GM18951 (cell line): ENCODE measurements around the gene METTL3.

Source experiments
- POLR2A ChIP-seq: IDR thresholded peaks from 4 replicates; pipeline ENCODE4 v1.6.1; 2011; ENCODE audit warnings: mild to moderate bottlenecking; ENCODE audit not compliant: insufficient read length, insufficient read depth; ENCODE audit errors: extremely low read depth
- in situ Hi-C: fragments of 300-500 bp; cut with MboI; formaldehyde crosslinking; loops from one replicate; pipeline ENCODE4 v1.12.0; 2022; ENCODE audit warnings: low sequenced_read_pairs, mixed read lengths, inconsistent platforms; ENCODE audit not compliant: unreplicated experiment

METTL3 gene

DNA sequence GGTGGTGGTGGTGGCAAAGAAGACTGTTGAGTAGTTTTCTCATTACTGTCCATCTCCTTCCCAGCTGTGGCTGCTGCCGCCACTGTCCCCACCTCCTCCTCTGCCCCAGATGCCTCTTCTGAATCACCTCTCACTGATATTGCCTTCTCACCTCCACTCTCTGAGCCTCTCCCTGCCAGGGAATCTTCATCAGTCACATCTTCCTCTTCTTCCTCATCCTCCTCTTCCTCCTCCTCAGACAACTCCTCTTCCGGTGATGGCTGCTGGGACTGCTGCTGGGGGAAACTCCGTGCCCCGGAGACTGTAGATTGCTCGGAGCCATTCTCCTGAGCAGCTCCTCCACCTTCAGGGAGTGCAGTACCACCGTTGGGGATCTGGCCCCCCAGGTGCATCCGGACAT is 12.1 kb upstream of the METTL3 start:
- in situ Hi-C loops: no loop called here

DNA sequence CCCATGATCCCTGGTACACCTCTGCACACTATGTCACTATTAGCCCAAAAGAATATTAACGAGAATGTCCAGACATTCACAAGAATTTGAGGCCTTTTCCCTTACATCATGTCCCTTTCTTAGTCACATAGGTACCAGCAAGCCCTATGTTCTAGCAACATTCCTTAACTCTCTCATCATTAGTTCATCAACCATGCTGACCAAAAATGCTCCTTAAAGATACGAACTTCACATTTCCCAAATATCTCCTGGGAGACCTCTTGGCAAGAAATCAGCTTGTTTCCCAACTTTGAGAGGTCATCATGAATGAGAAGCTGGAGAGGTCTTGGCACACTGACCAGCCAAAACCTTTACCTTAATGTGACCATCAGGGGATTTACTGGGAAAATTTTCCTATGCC is 10.4 kb upstream of the METTL3 start:
- no peak for TF ChIP-seq POLR2A
- in situ Hi-C loops: no loop called here

More for the DNA sequence above, 12.1 kb upstream of the METTL3 start:
- TF ChIP-seq POLR2A: no peak

DNA sequence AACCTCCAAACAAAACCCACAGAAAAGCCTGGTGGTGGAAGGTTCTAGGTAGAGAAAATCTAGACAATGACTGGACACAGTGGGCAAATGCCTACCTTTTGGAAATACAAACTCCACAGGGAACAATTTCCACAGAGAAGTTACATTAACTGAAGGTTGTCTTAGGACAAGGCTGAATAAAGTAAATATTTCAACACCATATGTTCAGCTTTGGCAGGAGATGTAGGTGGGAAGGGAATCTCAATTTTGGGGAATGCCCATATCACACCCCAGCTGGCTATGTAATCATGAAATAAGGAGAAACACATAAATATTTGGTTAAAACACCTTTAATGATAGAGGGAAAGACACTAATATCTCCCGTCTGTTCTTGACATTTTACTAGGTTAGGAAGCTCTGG is 9.6 kb upstream of the METTL3 start:
- in situ Hi-C loops: no loop called here
- TF ChIP-seq POLR2A: no peak

DNA sequence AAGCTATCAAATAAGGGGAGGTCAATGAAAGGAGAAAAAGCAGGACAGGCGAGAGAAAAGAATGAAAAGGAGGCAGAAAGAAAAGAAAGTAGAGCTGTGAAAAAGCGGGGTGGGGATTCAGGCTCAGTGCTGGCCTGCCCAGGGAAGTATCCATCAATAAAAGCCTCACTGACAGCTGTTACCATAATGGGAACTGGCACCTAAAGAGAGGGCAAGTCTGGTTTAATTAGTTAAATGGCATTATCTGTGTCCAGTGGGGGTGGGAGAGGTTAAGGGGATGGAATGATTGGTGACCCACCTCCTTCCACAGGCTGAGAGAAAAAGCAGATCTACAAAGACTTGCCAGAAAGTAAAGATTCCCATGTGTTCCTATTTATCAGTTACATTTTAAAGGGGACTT is 7.6 kb upstream of the METTL3 start:
- in situ Hi-C loops: no loop called here
- no peak for TF ChIP-seq POLR2A

DNA sequence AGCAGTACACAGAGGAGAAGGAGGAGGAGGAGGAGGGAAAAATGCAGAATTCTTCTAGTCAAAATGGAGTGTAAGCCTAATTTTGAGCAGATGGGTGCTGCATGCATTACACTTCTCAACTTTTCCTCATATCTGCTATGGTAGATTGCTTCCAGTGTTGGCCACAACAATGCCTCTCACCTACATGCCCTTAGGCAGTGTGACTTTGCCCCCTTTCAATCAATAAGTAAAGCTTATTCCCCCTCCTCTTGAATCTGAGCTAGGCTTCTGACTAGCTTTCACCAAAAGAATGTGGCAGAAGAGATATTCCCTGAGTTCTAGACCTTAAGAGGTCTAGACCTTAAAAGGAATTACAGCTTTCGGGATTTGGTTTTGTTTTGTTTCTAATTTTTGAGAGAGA is 3.2 kb upstream of the METTL3 start:
- no peak for TF ChIP-seq POLR2A
- in situ Hi-C loops: no loop called here

DNA sequence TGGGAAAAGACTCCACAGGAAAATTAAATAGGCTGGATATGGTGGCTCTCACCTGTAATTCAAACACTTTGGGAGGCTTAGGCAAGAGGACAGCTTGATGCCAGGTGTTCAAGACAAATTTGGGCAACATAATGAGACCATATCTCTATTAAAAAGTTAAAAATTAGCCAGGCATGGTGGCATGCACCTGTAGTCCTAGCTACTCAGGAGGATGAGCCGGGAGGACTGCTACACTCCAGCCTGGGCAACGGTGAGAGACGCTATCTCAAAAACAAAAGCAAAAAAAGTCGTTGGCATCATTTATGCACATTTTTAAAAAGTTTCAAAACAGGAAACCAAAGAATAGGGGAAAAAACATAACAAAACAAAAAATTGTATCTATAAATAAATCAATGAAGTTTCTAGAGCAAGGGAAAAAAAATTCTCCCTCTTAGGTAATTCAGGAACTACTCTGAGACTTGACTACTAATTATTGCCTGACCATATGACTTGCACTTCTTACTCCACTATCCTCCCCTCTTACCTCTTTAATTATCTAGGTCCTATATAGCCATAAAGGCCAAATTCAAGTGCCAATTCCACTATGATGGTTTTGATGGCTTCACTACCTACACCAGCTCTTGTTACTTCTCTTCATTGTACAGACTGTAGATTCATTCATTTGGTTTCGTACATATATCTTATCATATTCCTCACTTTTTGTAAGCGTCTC is 1.6 kb downstream of the METTL3 start:
- in situ Hi-C loops: no loop called here

DNA sequence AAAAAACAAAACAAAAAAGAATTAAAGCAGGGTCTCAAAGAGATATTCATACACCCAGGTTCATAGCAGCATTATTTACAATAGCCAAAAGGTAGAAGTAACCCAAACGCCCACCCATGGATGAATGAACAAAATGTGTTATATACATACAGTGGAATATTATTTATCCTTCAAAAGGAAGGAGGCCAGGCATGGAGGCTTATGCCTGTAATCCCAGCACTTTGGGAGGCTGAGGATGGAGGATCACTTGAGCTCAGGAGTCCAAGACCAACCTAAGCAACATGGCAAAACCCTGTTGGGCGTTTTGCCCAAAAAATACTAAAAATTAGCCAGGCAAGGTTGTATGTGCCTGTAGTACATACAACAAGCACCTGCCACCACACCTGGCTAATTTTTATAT is 4.6 kb downstream of the METTL3 start:
- no peak for TF ChIP-seq POLR2A
- in situ Hi-C loops: no loop called here

More for the DNA sequence above, 1.6 kb downstream of the METTL3 start:
- no peak for TF ChIP-seq POLR2A

DNA sequence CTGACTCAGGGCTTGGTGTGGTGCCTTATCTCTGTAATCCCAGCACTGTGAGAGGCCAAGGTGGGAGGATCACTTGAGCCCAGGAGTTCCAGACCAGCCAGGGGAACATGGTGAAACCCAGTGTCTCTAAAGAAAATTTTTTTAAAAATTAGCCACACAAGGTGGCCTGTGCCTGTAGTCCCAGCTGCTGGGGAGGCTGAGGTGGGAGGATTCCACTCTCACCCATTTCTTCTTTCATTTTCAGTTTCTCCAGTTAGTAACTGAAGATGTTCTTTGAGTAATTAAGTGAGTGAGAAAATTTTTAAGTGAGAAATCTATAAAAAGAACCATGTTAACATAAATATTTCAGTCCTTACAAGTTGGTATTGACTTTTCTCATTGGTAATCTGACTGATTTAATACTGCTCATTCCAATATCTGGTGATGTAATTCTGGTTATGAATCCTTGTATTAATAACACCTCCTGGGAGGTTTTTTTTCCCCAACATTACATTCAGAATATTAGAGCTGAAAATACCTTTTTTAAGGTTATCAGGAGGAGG is 6.1 kb downstream of the METTL3 start:
- TF ChIP-seq POLR2A: no peak
- in situ Hi-C loops: no loop called here

DNA sequence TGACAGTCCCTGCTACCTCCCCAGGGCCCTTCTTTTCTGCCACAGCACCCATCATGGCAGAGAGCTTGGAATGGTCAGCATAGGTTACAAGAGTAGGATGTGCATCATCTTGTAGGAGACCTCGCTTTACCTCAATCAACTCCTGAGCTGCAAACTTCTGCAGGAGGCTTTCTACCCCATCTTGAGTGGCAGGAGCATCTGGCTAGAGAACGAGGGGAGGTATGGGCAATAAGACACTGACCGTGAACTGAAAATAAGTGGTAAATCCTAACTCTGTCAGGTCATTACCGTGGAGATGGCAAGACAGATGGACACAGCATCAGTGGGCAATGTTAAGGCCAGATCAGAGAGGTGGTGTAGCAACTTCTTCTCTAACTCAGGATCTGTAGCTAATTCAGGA is 7.8 kb downstream of the METTL3 start:
- in situ Hi-C loops: no loop called here
- TF ChIP-seq POLR2A: no peak

DNA sequence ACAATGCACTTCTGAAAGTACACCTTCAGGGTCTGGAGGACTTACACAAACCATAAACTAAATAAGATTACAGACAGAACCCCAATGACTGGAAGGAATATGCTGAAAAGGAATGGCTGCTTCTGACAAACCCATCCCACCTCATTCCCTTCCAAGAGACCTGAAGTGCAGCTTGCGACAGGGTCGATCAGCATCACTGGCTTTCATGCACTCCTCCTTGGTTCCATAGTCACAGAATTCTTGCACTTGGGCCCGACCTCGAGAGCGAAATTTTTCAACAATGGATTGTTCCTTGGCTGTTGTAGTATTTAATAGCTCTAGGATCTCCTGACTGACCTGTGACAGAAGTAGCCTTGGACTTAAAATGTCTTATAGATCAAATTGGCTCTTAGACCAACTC is 9.6 kb downstream of the METTL3 start:
- no peak for TF ChIP-seq POLR2A
- in situ Hi-C loops: no loop called here

DNA sequence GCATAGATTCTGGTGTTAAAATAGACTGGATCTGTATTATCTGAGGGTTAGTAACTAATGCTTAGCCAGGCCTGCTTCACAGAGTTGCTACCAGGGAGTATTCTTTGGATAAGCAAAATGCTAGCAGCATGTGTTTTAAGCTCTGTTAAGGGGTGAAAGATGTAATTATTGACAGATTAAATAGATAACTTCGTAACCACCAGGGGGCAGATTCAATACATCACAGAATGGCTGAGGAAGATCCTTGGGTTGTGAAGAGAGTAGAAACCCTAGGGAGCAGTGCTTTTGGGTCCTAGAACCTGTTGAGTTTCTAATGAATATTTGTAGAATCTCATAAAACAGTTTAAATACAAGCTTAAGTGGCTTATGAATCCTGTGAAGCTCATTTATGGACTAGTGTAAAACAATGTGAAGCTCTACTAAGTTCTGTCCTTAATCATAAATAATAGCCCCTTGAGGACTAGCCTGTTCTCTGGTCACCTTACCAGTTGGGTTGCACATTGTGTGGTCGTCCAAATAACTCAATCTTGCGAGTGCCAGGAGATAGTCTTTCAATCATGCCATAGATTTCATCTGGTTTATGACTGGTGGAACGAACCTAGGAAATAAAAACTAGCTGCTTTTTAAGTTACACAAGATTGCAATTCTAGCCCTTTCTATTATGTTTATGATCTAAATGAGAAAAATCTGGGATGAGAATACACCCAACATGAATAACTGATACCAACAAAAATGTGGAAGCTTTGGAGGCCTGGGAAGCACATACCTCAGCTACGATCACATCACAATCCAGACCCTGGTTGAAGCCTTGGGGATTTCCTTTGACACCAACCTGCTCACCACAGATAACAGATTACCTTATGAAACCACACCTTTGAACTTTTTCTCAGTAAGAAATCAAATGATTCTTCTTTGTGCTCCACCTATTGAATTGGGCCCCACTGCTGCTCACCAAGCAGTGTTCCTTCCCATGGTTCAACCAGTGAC is 12.3 kb downstream of the METTL3 start:
- TF ChIP-seq POLR2A: no peak
- in situ Hi-C loops: no loop called here

DNA sequence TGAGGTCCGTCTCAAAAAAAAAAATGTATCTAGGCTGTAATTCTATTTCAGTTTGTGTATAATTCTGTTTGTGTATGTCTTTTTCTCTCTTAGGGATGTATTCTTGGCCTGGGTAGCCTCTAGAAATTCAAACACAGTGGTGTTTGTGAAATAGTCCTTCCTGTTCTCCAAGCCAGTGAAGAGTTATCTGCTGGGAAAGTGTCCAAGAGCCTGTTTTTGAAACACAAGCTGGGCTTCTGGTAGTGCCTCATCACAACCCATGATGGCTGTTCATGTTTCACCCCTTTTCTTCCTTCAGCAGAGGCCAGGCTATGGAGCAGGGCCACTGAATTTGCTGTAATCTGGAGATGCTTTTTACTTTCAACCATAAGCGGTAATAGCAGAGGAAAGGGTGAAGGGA is 14.7 kb downstream of the METTL3 start:
- in situ Hi-C loops: no loop called here
- TF ChIP-seq POLR2A: no peak

DNA sequence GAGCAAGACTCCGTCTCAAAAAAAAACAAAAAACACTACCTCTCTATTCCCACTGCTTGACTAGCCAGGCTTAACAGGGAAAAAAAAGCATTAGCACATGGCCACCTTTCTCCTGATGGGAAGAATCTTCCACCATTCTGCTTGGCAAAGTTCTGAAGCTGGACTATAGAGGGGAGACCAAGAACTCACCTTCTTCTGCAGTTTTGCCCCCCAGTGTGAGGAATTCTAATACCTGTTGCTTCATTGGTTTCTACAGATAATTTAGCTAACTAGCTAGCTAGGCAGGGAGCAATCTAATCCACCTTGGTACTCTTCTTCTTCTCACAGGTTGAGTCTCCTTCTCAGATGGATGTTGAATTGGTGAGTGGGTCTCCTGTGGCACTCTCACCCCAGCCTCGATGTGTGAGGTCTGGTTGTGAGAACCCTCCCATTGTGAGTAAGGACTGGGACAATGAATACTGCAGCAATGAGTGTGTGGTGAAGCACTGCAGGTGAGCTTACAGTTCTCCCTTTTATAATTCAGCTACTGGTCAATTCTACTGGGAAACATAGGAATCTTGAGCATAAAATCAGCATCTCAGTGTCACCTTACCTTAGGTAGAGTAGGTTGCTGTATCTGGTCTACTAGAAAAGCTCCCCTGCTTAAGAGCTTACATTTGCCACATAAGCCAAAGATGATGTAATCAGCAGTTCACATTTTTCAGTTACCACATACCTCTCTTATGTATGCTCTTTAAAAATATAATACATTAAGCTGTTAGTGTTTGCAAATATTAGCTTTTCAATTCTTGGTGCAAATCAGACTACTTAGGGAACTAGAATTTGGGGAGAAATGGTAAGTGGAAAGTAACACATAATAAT is 16.0 kb downstream of the METTL3 start:
- in situ Hi-C loops: no loop called here
- TF ChIP-seq POLR2A: no peak
